H1 (cell line): ENCODE data around the gene GBF1. TPM values are rescaled to one million over a fixed set of nuclear protein-coding genes. Genes with fewer than 3 reads are reported as not detected.

ENCODE experiments used
- CTCF ChIA-PET: fragments of 300-600 bp; sonication (Branson Sonifier 250); formaldehyde crosslinking; loops from one replicate; lab custom pipeline; 2021; ENCODE audit not compliant: partially characterized antibody; lab: Charles Lee
- POLR2A ChIA-PET: fragments of 300-600 bp; sonication (Branson Sonifier 250); formaldehyde crosslinking; loops from one replicate; lab custom pipeline; 2021; ENCODE audit warnings: inconsistent platforms; ENCODE audit not compliant: partially characterized antibody; lab: Charles Lee
- DNase-seq, 2 experiments: peaks; one replicate each; pipeline versions ENCODE4 v3.0.0 to v3.0.0-alpha.2; 2010 to 2022; ENCODE audit warnings: low spot score in 2 of 2, low read depth in 1 of 2, mixed read lengths in 1 of 2
- FAIRE-seq: peaks from 2 replicates; lab custom pipeline; 2011; peaks lifted over from hg19 to GRCh38; lab: Jason Lieb, UNC
- H2AFZ ChIP-seq: 2 replicates; pipeline ENCODE4 v1.8.1; 2012; ENCODE audit warnings: low read length, inconsistent platforms
- H2AK5ac ChIP-seq: 2 replicates; pipeline ENCODE4 v1.6.1; 2013; ENCODE audit warnings: low read depth, low read length
- H2BK120ac ChIP-seq: replicated peaks from 2 replicates; pipeline ENCODE3; 2013; ENCODE audit warnings: low read depth, low read length, inconsistent platforms
- H2BK12ac ChIP-seq: 2 replicates; pipeline ENCODE4 v1.6.1; 2013; ENCODE audit warnings: low read depth, low read length
- H2BK15ac ChIP-seq: 2 replicates; pipeline ENCODE4 v1.6.1; 2013; ENCODE audit warnings: low read length
- H2BK20ac ChIP-seq: 2 replicates; pipeline ENCODE4 v1.6.1; 2013; ENCODE audit warnings: low read length
- H2BK5ac ChIP-seq: 2 replicates; pipeline ENCODE4 v1.6.1; 2013; ENCODE audit warnings: low read depth, low read length
- H3K14ac ChIP-seq: 2 replicates; pipeline ENCODE4 v1.6.1; 2013; ENCODE audit warnings: inconsistent platforms; ENCODE audit not compliant: insufficient read length
- H3K18ac ChIP-seq: 2 replicates; pipeline ENCODE4 v1.6.1; 2013; ENCODE audit warnings: low read length; ENCODE audit errors: extremely low read depth
- H3K23ac ChIP-seq: 2 replicates; pipeline ENCODE4 v1.6.1; 2013; ENCODE audit warnings: inconsistent platforms; ENCODE audit not compliant: insufficient read length
- H3K23me2 ChIP-seq: 2 replicates; pipeline ENCODE4 v1.6.1; 2013; ENCODE audit warnings: low read depth, low read length
- H3K27ac ChIP-seq: 2 replicates; pipeline ENCODE4 v1.6.1; 2011; ENCODE audit warnings: low read depth, low read length, inconsistent platforms
- H3K27me3 ChIP-seq, 4 experiments: replicated peaks in 1 of 4; 1 replicate in 1 of 4; 2 replicates in 3 of 4; pipeline versions ENCODE4 v1.6.1 to v1.8.1; 2011 to 2013; ENCODE audit warnings: low read length in 3 of 4, mild to moderate bottlenecking in 3 of 4, inconsistent platforms in 2 of 4, mixed read lengths in 2 of 4, moderate library complexity in 1 of 4; ENCODE audit not compliant: control insufficient read depth in 3 of 4, insufficient read depth in 3 of 4; ENCODE audit errors: extremely low read depth in 1 of 4
- H3K36me3 ChIP-seq, 4 experiments: 2 replicates each; pipeline versions ENCODE4 v1.6.1 to v1.8.1; 2011 to 2013; ENCODE audit warnings: mild to moderate bottlenecking in 4 of 4, low read length in 3 of 4, moderate library complexity in 2 of 4, control low read depth in 1 of 4, inconsistent platforms in 1 of 4; ENCODE audit not compliant: insufficient read depth in 4 of 4, control insufficient read depth in 2 of 4
- H3K4ac ChIP-seq: replicated peaks from 2 replicates; pipeline ENCODE3; 2013; ENCODE audit warnings: low read length, low read depth, mixed read lengths, inconsistent platforms; ENCODE audit not compliant: insufficient read length
- H3K4me1 ChIP-seq, 4 experiments: replicated peaks in 1 of 4; 1 replicate in 1 of 4; 2 replicates in 3 of 4; pipeline versions ENCODE4 v1.6.1 to v1.8.1; 2011 to 2013; ENCODE audit warnings: low read length in 3 of 4, inconsistent platforms in 2 of 4, mixed read lengths in 1 of 4; ENCODE audit not compliant: insufficient read depth in 4 of 4, control insufficient read depth in 3 of 4
- H3K4me2 ChIP-seq, 2 experiments: 2 replicates each; pipeline versions ENCODE4 v1.6.1 to v1.8.1; 2011 to 2013; ENCODE audit warnings: low read depth in 2 of 2, low read length in 2 of 2, control low read depth in 1 of 2, inconsistent platforms in 1 of 2, mild to moderate bottlenecking in 1 of 2; ENCODE audit not compliant: insufficient read depth in 1 of 2
- H3K4me3 ChIP-seq, 4 experiments: fragments of 200-600, 300-600 bp in 1 of 4; sonication (generic), shearing (Covaris generic), sonication (Bioruptor Twin) in 1 of 4; 2 replicates each; pipeline versions ENCODE4 v1.5.1 to v1.8.1; 2011 to 2016; ENCODE audit warnings: low read length in 4 of 4, low read depth in 3 of 4, control low read depth in 2 of 4, inconsistent platforms in 2 of 4, mild to moderate bottlenecking in 2 of 4, mixed read lengths in 1 of 4, moderate library complexity in 1 of 4; ENCODE audit not compliant: insufficient read depth in 2 of 4; ENCODE audit errors: extremely low read depth in 1 of 4
- H3K56ac ChIP-seq: replicated peaks from 2 replicates; pipeline ENCODE3; 2013; ENCODE audit warnings: low read depth, mild to moderate bottlenecking, mixed read lengths, low read length, inconsistent platforms; ENCODE audit not compliant: insufficient read length
- H3K79me1 ChIP-seq: 2 replicates; pipeline ENCODE4 v1.6.1; 2013; ENCODE audit warnings: low read depth, low read length, control low read depth
- H3K79me2 ChIP-seq, 2 experiments: 2 replicates each; pipeline versions ENCODE4 v1.6.1 to v1.8.1; 2012 to 2013; ENCODE audit warnings: low read length in 2 of 2, mild to moderate bottlenecking in 2 of 2, inconsistent platforms in 1 of 2; ENCODE audit not compliant: insufficient read depth in 2 of 2, control insufficient read depth in 1 of 2
- H3K9ac ChIP-seq, 4 experiments: replicated peaks in 1 of 4; 1 replicate in 1 of 4; 2 replicates in 3 of 4; pipeline versions ENCODE4 v1.6.1 to v1.8.1; 2011 to 2013; ENCODE audit warnings: low read depth in 3 of 4, low read length in 3 of 4, control low read depth in 2 of 4, mild to moderate bottlenecking in 2 of 4, moderate library complexity in 2 of 4, inconsistent platforms in 1 of 4; ENCODE audit errors: extremely low read depth in 1 of 4
- H3K9me3 ChIP-seq, 2 experiments: 2 replicates each; pipeline versions ENCODE4 v1.6.1 to v1.8.1; 2012 to 2013; ENCODE audit warnings: mild to moderate bottlenecking in 2 of 2, moderate library complexity in 2 of 2, control low read depth in 1 of 2, inconsistent platforms in 1 of 2, low read depth in 1 of 2, low read length in 1 of 2, mixed read lengths in 1 of 2; ENCODE audit not compliant: insufficient read depth in 2 of 2
- H4K20me1 ChIP-seq, 2 experiments: replicated peaks in 1 of 2; 2 replicates each; pipeline versions ENCODE3 to v1.8.1; 2011 to 2013; ENCODE audit warnings: inconsistent platforms in 2 of 2, low read length in 2 of 2, mild to moderate bottlenecking in 1 of 2; ENCODE audit not compliant: insufficient read depth in 2 of 2, control insufficient read depth in 1 of 2
- H4K5ac ChIP-seq: 2 replicates; pipeline ENCODE4 v1.6.1; 2013; ENCODE audit warnings: low read length, low read depth, mixed read lengths, inconsistent platforms; ENCODE audit not compliant: insufficient read length
- H4K8ac ChIP-seq: 2 replicates; pipeline ENCODE4 v1.8.0; 2013; ENCODE audit warnings: mild to moderate bottlenecking, moderate library complexity, low read length, inconsistent platforms; ENCODE audit not compliant: insufficient read depth; ENCODE audit errors: extremely low read depth
- H4K91ac ChIP-seq: replicated peaks from 2 replicates; pipeline ENCODE3; 2013; ENCODE audit warnings: low read length, mixed read lengths, inconsistent platforms; ENCODE audit not compliant: insufficient read length
- NANOG ChIP-seq: IDR thresholded peaks from 2 replicates; pipeline ENCODE4 v1.6.1; 2011; ENCODE audit warnings: low read length, low read depth, mild to moderate bottlenecking, inconsistent platforms; ENCODE audit not compliant: insufficient read depth, poor library complexity, severe bottlenecking
- WGBS, 2 experiments: shearing (Covaris generic) in 1 of 2; methylation state at CpG; one replicate each; pipeline versions ENCODE4 v1.1.6 to v1.1.7; 2013 to 2015; ENCODE audit warnings: low lambda C conversion rate in 2 of 2, mixed read lengths in 2 of 2, inconsistent platforms in 1 of 2, low coverage in 1 of 2, missing lambda C conversion rate in 1 of 2; ENCODE audit not compliant: insufficient replicate concordance in 2 of 2, insufficient coverage in 1 of 2, insufficient read length in 1 of 2; ENCODE audit errors: extremely low coverage in 1 of 2, missing lambda C conversion rate in 1 of 2; 5-methylcytosine and 5-hydroxymethylcytosine counted together
- polyA plus RNA-seq, 7 experiments: library from polyadenylated mRNA; depleted of rRNA in 3 of 7; stranded (reverse) in 5 of 7; unstranded in 2 of 7; fragments of >200 nt in 5 of 7; fragments of 200-250 nt in 2 of 7; gene quantifications; 1 replicate in 5 of 7; 2 replicates in 1 of 7; 4 replicates in 1 of 7; pipeline versions ENCODE4 v1.2.1 to v1.2.3, GENCODE V29; 2011 to 2013; ENCODE audit warnings: missing spikeins in 2 of 7, mixed read lengths in 2 of 7
- total RNA-seq: library from RNA; stranded (reverse); fragmentation: NEBNext Ultra II Directional; extraction: Animal tissue kit (Norgen Biotek cat#: 25700); gene quantifications from 2 replicates; pipeline ENCODE4 v1.2.1, GENCODE V29; 2021

The GBF1 gene
- total and polyA plus RNA-seq, 2 of the 8 experiments (the other 6 are each of a cell fraction or from before 2014, with no cell fraction given), result 11.0 to 25.5 TPM

- Histone ChIP-seq H2BK120ac (no peak overlapping the region), H3K4me3 (no peak overlapping the region), H3K27ac (no peak overlapping the region), H3K18ac (no peak overlapping the region), H3K23ac (no peak overlapping the region), H3K56ac (no peak overlapping the region), H4K91ac (no peak overlapping the region), H2BK12ac (no peak overlapping the region), H3K23me2 (no peaks in the 10 kb centered on the region), H4K5ac (no peak overlapping the region), H2AK5ac (no peak overlapping the region), H2BK5ac (no peak overlapping the region), H2AFZ (no peak overlapping the region), H2BK20ac (no peak overlapping the region), H3K27me3 (no peaks in the 10 kb centered on the region), H3K4me2 (no peak overlapping the region), H3K9me3 (no peaks in the 10 kb centered on the region), H3K79me1 (no peaks in the 10 kb centered on the region; the same call in 1 of the 2 replicates), H3K14ac (no peak overlapping the region), H4K20me1 (peaks cover 5 to 7% of the 10 kb centered on the region in 2 experiments), H3K4ac (no peak overlapping the region), H2BK15ac (no peak overlapping the region), H3K36me3 (peaks cover 0 to 6% (median 0%) of the 10 kb centered on the region in 4 experiments; a peak in 3 of 8 replicates), H3K9ac (no peak overlapping the region), H4K8ac (no peak overlapping the region), H3K79me2 (peaks cover 0 to 2% of the 10 kb centered on the region in 2 experiments; a peak in 1 of 4 replicates), H3K4me1 (no peaks in the 10 kb centered on the region)
- DNase-seq (no peak), FAIRE-seq (no peak)
- CTCF ChIA-PET, result interaction anchor here (0.7 to 1.6 kb wide), 4 partner anchors 21 to 34 kb away, joined by 3 to 4 read pairs (median 4); no protein-coding TSS in a partner anchor
- no peak for TF ChIP-seq NANOG
- POLR2A ChIA-PET, result no interaction called here
- 93% methylated on average over 2 of the region's 2 CpGs; no CpG with 5 or more reads in 1 of the 2 experiments for WGBS, 2 experiments
Observed at GRCh38 chr10:102255404-102255803, 10.1 kb downstream of the GBF1 start.
